ENCODE data around the gene LDB2. TPM values are rescaled to one million over a fixed set of nuclear protein-coding genes. Genes with fewer than 3 reads are reported as not detected.

LDB2 gene
- total RNA-seq, 2 donors from 2014 or later: 31.0 to 34.1 TPM

GRCh38 chr4:16674082-16674481 lies 224.4 kb downstream of the LDB2 start:
- H3K4me3 ChIP-seq: no peak overlapping the region
- DNase-seq (ENCODE audit: low spot score) (no peak), ATAC-seq (ENCODE audit: insufficient number of reproducible peaks, low FRiP score, low read depth) (no peak)
- no peak for TF ChIP-seq CTCF (IDR thresholded peaks at IDR 0.05)
- no peaks in the 10 kb centered on the region for H3K9me3 ChIP-seq
- H3K27ac ChIP-seq: no peak overlapping the region
- H3K4me1 ChIP-seq (ENCODE audit: control insufficient read depth in 1 of 2, low read depth in 2 of 2): peaks cover 0 to 32% of the 10 kb centered on the region in 2 donors
- no peaks in the 10 kb centered on the region for H3K36me3 ChIP-seq
- H3K27me3 ChIP-seq (replicated peaks; ENCODE audit: insufficient read depth): no peaks in the 10 kb centered on the region

DNA sequence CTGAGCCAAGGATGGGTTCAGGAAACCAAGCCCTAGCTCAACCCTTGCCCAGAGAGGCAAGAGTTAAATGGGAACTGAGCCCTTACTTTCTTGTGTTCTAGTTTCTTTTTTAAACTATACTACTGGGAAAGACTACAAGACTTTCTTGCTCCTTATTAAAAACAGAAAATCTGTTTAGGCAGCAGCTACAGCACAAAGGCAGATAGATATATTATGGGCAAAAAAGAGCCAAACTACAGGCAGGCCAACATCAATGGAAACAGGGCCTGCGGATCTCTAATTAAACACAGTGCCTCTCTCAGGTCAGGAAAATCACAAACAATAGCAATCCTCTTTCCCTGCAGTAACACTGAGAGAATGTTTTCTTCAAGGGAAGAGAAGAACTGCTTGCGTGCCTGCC lies 226.0 kb downstream of the LDB2 start:
- ATAC-seq (ENCODE audit: insufficient number of reproducible peaks, low FRiP score, low read depth) (no peak), DNase-seq (ENCODE audit: low spot score) (no peak)
- Histone ChIP-seq H3K36me3 (no peaks in the 10 kb centered on the region), H3K27me3 (replicated peaks; ENCODE audit: insufficient read depth) (no peaks in the 10 kb centered on the region), H3K4me3 (no peak overlapping the region), H3K4me1 (ENCODE audit: control insufficient read depth in 1 of 2, low read depth in 2 of 2) (peaks cover 0 to 27% of the 10 kb centered on the region in 2 donors), H3K27ac (no peak overlapping the region), H3K9me3 (no peaks in the 10 kb centered on the region)
- TF ChIP-seq CTCF (IDR thresholded peaks at IDR 0.05): no peak

DNA sequence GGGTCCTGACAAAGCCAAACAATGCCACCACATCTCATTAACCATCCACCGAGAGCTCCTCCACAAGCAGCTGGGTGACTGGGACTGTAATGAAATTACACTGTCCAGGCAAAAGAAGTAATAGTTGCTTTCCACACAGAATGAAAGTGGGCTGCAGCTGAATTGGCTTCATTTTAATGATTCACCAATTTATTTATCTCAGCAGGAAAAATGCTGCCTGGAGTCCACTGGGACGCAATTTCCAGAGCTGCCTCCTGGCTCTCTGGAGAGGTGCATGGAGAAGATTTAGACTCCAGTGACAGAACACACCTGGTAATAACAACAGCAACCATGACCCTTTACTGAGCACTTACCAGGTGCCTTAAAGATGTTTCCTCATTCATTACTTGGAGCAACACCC lies 226.7 kb downstream of the LDB2 start:
- TF ChIP-seq CTCF (IDR thresholded peaks at IDR 0.05): no peak
- H3K27me3 ChIP-seq (replicated peaks; ENCODE audit: insufficient read depth): no peaks in the 10 kb centered on the region
- H3K27ac ChIP-seq: no peak overlapping the region
- no peaks in the 10 kb centered on the region for H3K9me3 ChIP-seq
- no peaks in the 10 kb centered on the region for H3K36me3 ChIP-seq
- no peak for DNase-seq (ENCODE audit: low spot score)
- ATAC-seq (ENCODE audit: insufficient number of reproducible peaks, low FRiP score, low read depth): no peak
- H3K4me3 ChIP-seq: no peak overlapping the region
- H3K4me1 ChIP-seq (ENCODE audit: control insufficient read depth in 1 of 2, low read depth in 2 of 2): peaks cover 0 to 24% of the 10 kb centered on the region in 2 donors

DNA sequence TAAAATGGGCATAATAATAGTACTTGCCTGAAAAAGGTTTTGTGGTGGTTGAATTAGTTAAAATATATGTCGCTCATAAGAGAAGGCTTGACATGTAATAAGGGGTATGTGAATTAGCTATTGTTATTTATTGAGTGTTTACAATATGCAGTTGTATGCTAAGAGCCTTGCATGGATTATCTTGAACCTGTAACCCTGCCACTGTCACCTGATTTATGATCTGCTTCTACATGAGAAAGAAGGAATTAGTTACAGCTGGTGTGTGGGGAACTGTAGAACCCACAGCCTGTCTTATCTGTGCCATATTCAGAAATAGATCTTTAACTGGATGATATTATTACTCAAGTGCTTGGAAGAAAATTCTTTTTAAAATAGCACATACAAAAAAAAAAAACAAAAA lies 227.7 kb downstream of the LDB2 start:
- peaks cover 0 to 24% of the 10 kb centered on the region in 2 donors for H3K4me1 ChIP-seq (ENCODE audit: control insufficient read depth in 1 of 2, low read depth in 2 of 2)
- H3K27me3 ChIP-seq (replicated peaks; ENCODE audit: insufficient read depth): no peaks in the 10 kb centered on the region
- no peak for TF ChIP-seq CTCF (IDR thresholded peaks at IDR 0.05)
- no peak overlapping the region for H3K4me3 ChIP-seq
- no peaks in the 10 kb centered on the region for H3K9me3 ChIP-seq
- no peaks in the 10 kb centered on the region for H3K36me3 ChIP-seq
- DNase-seq (ENCODE audit: low spot score) (no peak), ATAC-seq (ENCODE audit: insufficient number of reproducible peaks, low FRiP score, low read depth) (no peak)
- no peak overlapping the region for H3K27ac ChIP-seq

GRCh38 chr4:16669036-16669435 lies 229.4 kb downstream of the LDB2 start:
- Histone ChIP-seq H3K4me1 (ENCODE audit: control insufficient read depth in 1 of 2, low read depth in 2 of 2) (peaks cover 0 to 24% of the 10 kb centered on the region in 2 donors), H3K36me3 (no peaks in the 10 kb centered on the region), H3K27ac (no peak overlapping the region), H3K4me3 (no peak overlapping the region), H3K9me3 (no peaks in the 10 kb centered on the region), H3K27me3 (replicated peaks; ENCODE audit: insufficient read depth) (no peaks in the 10 kb centered on the region)
- TF ChIP-seq CTCF (IDR thresholded peaks at IDR 0.05): no peak
- no peak for DNase-seq (ENCODE audit: low spot score)
- no peak for ATAC-seq (ENCODE audit: insufficient number of reproducible peaks, low FRiP score, low read depth)
